UCSD-AML1 (cell line): ENCODE data around the gene CRNKL1.
A peak's percentile ranks its signal among the peaks of the same experiment; 100 is the strongest.

Experiments
- DNase-seq: peaks from one replicate; lab custom pipeline; 2025; ENCODE audit not compliant: unreplicated experiment; lab: John Stamatoyannopoulos, UW

CRNKL1 gene

GRCh38 chr20:20052074-20052970 is at the start of gene CRNKL1, which contains the start of gene CFAP61:
Gene CRNKL1, minus strand, starts transcription at chr20:20052466. Its CDS starts 124 bp downstream, at chr20:20052342.
Gene CFAP61, plus strand, starts transcription at chr20:20052532. Its CDS starts 4,122 bp downstream, at chr20:20056654.
- DNase-seq: peak; percentile 94

GRCh38 chr20:20100881-20101280 is 48.6 kb upstream of the CRNKL1 start:
- DNase-seq: no peak

DNA sequence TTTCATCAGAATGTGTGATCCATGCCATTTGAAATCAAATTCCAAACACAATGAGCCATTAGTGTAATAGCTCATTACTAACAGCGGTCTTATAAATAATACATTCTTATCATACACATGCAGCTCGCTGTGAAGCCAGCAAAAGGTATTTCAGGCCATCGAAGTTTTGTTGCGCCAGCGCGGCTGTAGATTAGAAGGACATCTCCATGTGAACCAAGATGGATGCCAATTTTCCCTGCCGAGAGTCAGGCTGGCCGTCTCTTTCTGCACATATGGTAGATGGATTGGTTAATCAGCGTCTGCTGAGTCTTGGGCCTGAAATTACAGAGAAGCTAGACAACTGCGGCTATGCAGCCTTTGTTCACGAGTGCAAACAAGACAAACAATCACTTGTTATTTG is 44.2 kb upstream of the CRNKL1 start:
- DNase-seq: no peak

DNA sequence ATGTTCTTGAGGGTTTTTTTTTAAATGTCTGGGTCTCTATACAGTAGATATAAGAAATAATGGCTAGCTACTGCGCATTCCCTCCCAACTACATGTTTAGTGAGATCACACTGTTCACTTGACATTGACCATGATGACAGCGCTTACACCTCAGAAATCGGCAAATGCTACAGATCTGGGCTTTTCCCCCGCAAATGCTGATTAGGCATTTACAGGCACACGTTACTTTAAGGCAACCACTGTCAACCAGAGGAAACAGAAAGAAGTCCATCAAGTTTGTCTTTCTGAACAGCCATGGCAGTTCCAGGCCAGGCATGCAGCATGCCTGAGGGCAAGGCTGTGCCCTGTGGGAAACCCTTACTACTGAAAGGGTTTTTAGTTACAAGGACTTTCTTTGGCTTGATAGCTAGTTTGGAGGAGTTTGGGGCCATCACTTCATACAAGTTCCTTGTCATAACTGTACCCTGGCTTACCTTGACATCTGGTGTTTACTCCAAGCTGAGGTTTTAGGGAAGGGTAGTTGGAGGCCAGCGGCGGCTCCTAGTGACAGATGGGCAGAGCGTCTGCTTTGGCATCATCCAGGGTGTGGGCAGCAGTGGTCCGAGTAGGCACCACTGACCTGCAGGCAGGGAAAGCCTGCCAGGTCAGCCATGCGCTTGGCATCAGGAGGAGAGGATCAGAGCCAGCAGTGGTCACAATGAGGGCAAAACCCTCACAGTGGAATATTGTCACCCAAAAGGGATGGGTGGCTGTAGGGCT is 43.0 kb upstream of the CRNKL1 start:
- DNase-seq: no peak

- no peak for DNase-seq
Measured at GRCh38 chr20:20094410-20094809, 42.1 kb upstream of the CRNKL1 start.

- DNase-seq: no peak
Measured at GRCh38 chr20:20092827-20093226, 40.6 kb upstream of the CRNKL1 start.

DNA sequence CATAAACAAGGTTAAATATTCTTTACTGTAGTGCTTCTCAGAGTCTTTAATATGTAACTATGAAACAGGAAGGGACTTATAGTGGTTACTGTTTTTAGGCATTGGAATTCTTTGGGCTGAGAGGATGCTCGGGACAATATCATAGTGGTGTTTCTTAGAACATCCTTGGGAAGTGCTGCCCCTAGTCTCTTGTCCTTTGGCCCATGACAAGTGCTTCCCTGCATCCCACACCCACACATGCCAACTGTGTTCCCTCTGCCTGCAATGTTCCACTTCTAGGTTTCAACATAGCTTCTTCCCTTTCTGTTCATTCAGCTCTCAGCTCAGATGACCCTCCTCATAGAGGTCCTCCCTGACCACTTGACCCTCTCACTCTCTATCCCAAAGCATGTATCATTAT is 37.7 kb upstream of the CRNKL1 start:
- no peak for DNase-seq

- DNase-seq: no peak
Measured at GRCh38 chr20:20089018-20089417, 36.8 kb upstream of the CRNKL1 start.

- no peak for DNase-seq
Measured at GRCh38 chr20:20085812-20086211, 33.5 kb upstream of the CRNKL1 start.

DNA sequence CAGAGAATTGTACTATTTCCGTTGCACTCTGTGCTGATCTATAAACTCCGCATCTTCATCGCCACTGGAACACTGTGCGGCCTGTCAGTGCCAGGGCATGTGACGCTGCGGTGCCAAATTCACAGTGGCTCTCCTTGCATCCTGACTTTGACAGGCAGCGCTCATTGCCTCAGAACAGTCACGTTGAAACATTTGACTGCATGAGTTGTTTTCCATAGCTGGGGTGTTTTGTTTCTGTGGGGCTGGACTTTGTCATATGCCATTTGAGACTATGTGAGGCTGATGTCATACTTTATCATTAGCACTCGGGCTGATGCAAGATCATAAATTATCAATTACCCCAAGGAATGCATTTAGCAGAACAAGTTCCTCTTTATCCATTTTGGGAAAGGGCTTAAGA is 32.8 kb upstream of the CRNKL1 start:
- no peak for DNase-seq

DNA sequence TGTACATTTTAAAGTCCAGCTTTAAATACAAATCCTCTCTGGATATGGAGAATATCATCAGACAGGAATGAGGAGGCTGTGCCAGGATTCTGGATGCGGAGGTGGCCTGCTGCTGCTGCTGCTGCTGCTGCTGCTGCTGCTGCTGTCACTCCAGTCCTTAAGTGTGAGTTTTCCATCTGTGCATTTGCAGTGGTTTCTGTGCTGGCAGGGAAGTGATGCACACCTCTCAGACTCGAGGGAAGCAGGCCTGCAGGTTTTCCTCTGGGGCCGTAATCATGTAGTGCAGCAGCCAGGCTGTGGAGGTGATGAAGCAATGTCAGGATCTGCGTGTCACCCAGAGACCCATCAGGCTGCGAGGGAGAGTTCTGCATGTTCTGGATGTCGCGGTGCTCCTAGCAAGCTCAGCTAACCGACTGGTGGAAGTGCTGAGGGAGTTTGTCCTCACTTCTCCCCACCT is 32.1 kb upstream of the CRNKL1 start:
- DNase-seq: no peak

GRCh38 chr20:20083807-20084206 is 31.5 kb upstream of the CRNKL1 start:
- no peak for DNase-seq

GRCh38 chr20:20079102-20079784 is 27.0 kb upstream of the CRNKL1 start:
- DNase-seq: no peak

DNA sequence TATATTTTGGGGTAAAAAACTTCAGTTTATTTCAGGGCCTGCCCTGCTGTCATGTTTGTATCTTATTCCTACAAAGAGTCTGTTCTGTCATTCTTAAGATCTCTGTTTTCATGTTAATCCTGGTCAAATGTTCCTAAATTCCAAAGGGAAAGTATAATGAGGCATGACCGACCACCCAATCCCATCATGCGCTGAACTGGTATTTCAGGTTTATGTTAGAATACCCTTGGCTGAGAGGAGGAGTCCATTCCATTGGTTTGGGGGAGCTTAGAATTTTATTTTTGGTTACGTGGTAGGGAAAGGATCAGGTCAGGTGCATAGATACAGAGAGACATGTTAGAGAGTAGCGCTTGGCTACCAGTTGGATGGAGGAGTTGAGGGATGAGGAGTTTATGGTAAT is 25.8 kb upstream of the CRNKL1 start:
- DNase-seq: no peak

- DNase-seq: no peak
Measured at GRCh38 chr20:20076297-20077065, 24.2 kb upstream of the CRNKL1 start.

GRCh38 chr20:20075032-20075431 is 22.8 kb upstream of the CRNKL1 start:
- no peak for DNase-seq

DNA sequence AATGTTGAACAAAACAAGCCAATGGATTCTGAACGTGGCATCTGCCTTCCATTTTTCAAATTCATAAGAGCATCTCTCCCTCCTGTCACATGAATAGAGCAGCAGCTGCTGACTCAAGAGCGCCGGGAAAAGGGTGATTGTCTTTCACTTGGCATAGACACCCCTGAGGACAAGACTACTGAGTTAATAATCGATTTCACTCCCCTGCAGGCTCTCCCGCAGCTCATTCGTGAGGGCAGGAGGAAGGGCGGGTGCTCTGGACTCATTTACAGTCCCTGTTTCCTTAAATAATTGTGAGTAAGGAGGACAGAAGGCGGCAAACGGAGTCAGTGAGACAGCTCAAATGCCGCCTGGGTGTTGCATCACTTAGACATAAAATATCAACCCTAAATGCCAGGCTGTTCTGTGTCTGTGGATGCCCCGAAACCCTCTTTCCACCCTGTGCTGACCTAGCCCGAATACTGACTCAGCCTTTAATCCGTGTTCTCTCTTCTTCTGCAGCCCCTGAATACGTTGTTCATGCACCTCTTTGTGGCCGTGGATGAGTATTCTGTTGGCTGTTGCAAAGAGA is 21.6 kb upstream of the CRNKL1 start:
- no peak for DNase-seq

GRCh38 chr20:20070871-20071726 is 18.8 kb upstream of the CRNKL1 start:
- DNase-seq: no peak

- DNase-seq: no peak
Measured at GRCh38 chr20:20065361-20065760, 13.1 kb upstream of the CRNKL1 start.
